SU-DHL-6 (cell line): ENCODE measurements around the gene TANC1.

Source experiments
- H2AFZ ChIP-seq: fragments of 200-600 bp; sonication (generic); 2 replicates; pipeline ENCODE4 v1.6.1; 2014; ENCODE audit warnings: low read depth, mild to moderate bottlenecking, moderate library complexity, mixed read lengths, antibody characterized with exemption, low read length; ENCODE audit not compliant: severe bottlenecking
- H3F3A ChIP-seq: fragments of 200-600 bp; shearing (Covaris generic); 2 replicates; pipeline ENCODE4 v1.6.0; 2016; ENCODE audit warnings: antibody characterized with exemption, mild to moderate bottlenecking; ENCODE audit not compliant: insufficient read depth
- H3K27ac ChIP-seq: fragments of 200-600 bp; sonication (generic); 2 replicates; pipeline ENCODE4 v1.5.1; 2016; ENCODE audit warnings: low read depth, mild to moderate bottlenecking, low read length, moderate library complexity, mixed read lengths
- H3K27me3 ChIP-seq: fragments of 200-600 bp; sonication (generic), shearing (Covaris generic); 2 replicates; pipeline ENCODE4 v1.6.0; 2014; ENCODE audit warnings: mild to moderate bottlenecking, low read length
- H3K36me3 ChIP-seq: fragments of 200-600 bp; sonication (generic); 2 replicates; pipeline ENCODE4 v1.6.1; 2014; ENCODE audit warnings: mild to moderate bottlenecking, low read length, mixed read lengths
- H3K4me2 ChIP-seq: fragments of 300-600, 200-600 bp; shearing (Covaris generic), sonication (generic); 2 replicates; pipeline ENCODE4 v1.6.0; 2014; ENCODE audit warnings: low read length, low read depth, mild to moderate bottlenecking; ENCODE audit not compliant: poor library complexity, severe bottlenecking
- H3K4me3 ChIP-seq: fragments of 200-600 bp; sonication (generic); 2 replicates; pipeline ENCODE4 v1.5.1; 2014; ENCODE audit warnings: antibody characterized with exemption, low read length, mild to moderate bottlenecking, mixed read lengths; ENCODE audit not compliant: insufficient read depth, poor library complexity, severe bottlenecking
- H3K79me2 ChIP-seq: fragments of 200-600 bp; sonication (generic); 2 replicates; pipeline ENCODE4 v1.6.1; 2014; ENCODE audit warnings: mild to moderate bottlenecking, low read length, moderate library complexity; ENCODE audit not compliant: insufficient read depth
- H3K9ac ChIP-seq: fragments of 200-600 bp; sonication (generic); 2 replicates; pipeline ENCODE4 v1.7.0; 2014; ENCODE audit warnings: mild to moderate bottlenecking, low read length
- H3K9me2 ChIP-seq: fragments of 200-600 bp; sonication (generic); replicated peaks from 2 replicates; pipeline ENCODE4 v1.6.1; 2014; ENCODE audit warnings: low read length; ENCODE audit not compliant: insufficient read depth
- H3K9me3 ChIP-seq: fragments of 200-600 bp; sonication (generic); 2 replicates; pipeline ENCODE4 v1.6.1; 2014; ENCODE audit warnings: low read length, mixed read lengths; ENCODE audit not compliant: insufficient read depth
- H4K20me1 ChIP-seq: fragments of 200-600 bp; sonication (generic); 2 replicates; pipeline ENCODE4 v1.6.1; 2014; ENCODE audit warnings: low read depth, mild to moderate bottlenecking, antibody characterized with exemption, low read length, moderate library complexity, mixed read lengths
- EZH2phosphoT487 ChIP-seq: fragments of 200-600 bp; sonication (generic), shearing (Covaris generic); conservative IDR thresholded peaks from 2 replicates; pipeline ENCODE4 v1.6.1; 2018; ENCODE audit warnings: mild to moderate bottlenecking, antibody characterized with exemption, low read length, moderate library complexity, mixed read lengths
- TF ChIP-seq, protein P1 (sequence below): fragments of 200-600 bp; sonication (generic); IDR thresholded peaks from one replicate; pipeline ENCODE4 v1.5.1; 2017; ENCODE audit warnings: antibody characterized with exemption, mild to moderate bottlenecking, low read length, moderate library complexity; ENCODE audit not compliant: insufficient read depth, poor library complexity, severe bottlenecking

TANC1 gene

GRCh38 chr2:159217676-159218075, 249.2 kb downstream of the TANC1 start:
- H3F3A ChIP-seq, result no peaks in the 10 kb centered on the region
- no peaks in the 10 kb centered on the region for H4K20me1 ChIP-seq
- TF ChIP-seq, protein P1, sequence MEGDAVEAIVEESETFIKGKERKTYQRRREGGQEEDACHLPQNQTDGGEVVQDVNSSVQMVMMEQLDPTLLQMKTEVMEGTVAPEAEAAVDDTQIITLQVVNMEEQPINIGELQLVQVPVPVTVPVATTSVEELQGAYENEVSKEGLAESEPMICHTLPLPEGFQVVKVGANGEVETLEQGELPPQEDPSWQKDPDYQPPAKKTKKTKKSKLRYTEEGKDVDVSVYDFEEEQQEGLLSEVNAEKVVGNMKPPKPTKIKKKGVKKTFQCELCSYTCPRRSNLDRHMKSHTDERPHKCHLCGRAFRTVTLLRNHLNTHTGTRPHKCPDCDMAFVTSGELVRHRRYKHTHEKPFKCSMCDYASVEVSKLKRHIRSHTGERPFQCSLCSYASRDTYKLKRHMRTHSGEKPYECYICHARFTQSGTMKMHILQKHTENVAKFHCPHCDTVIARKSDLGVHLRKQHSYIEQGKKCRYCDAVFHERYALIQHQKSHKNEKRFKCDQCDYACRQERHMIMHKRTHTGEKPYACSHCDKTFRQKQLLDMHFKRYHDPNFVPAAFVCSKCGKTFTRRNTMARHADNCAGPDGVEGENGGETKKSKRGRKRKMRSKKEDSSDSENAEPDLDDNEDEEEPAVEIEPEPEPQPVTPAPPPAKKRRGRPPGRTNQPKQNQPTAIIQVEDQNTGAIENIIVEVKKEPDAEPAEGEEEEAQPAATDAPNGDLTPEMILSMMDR, result no peak
- no peak for TF ChIP-seq EZH2phosphoT487
- H3K27me3 ChIP-seq, result no peaks in the 10 kb centered on the region
- no peak overlapping the region for H3K4me3 ChIP-seq
- no peaks in the 10 kb centered on the region for H3K9me2 ChIP-seq
- H3K27ac ChIP-seq, result no peak overlapping the region
- H2AFZ ChIP-seq, result no peak overlapping the region
- H3K4me2 ChIP-seq, result no peak overlapping the region
- H3K9ac ChIP-seq, result no peak overlapping the region
- H3K36me3 ChIP-seq, result no peaks in the 10 kb centered on the region
- H3K9me3 ChIP-seq, result no peaks in the 10 kb centered on the region
- no peaks in the 10 kb centered on the region for H3K79me2 ChIP-seq

GRCh38 chr2:159218389-159218788, 249.9 kb downstream of the TANC1 start:
- Histone ChIP-seq H3F3A (no peaks in the 10 kb centered on the region), H3K36me3 (no peaks in the 10 kb centered on the region), H3K27ac (no peak overlapping the region), H3K9me2 (no peaks in the 10 kb centered on the region), H3K27me3 (no peaks in the 10 kb centered on the region), H3K79me2 (no peaks in the 10 kb centered on the region), H3K4me3 (no peak overlapping the region), H3K9ac (no peak overlapping the region), H3K4me2 (no peak overlapping the region), H2AFZ (no peak overlapping the region), H4K20me1 (no peaks in the 10 kb centered on the region), H3K9me3 (no peaks in the 10 kb centered on the region)
- no peak for TF ChIP-seq EZH2phosphoT487
- TF ChIP-seq, protein P1, result no peak

- no peak overlapping the region for H3K4me3 ChIP-seq
- H3K9ac ChIP-seq, result no peak overlapping the region
- no peaks in the 10 kb centered on the region for H4K20me1 ChIP-seq
- no peaks in the 10 kb centered on the region for H3K9me3 ChIP-seq
- H3K27me3 ChIP-seq, result no peaks in the 10 kb centered on the region
- H3K27ac ChIP-seq, result no peak overlapping the region
- no peak overlapping the region for H2AFZ ChIP-seq
- H3F3A ChIP-seq, result no peaks in the 10 kb centered on the region
- no peak overlapping the region for H3K4me2 ChIP-seq
- TF ChIP-seq, protein P1, result no peak
- no peak for TF ChIP-seq EZH2phosphoT487
- H3K9me2 ChIP-seq, result no peaks in the 10 kb centered on the region
- no peaks in the 10 kb centered on the region for H3K36me3 ChIP-seq
- no peaks in the 10 kb centered on the region for H3K79me2 ChIP-seq
Measured at GRCh38 chr2:159219394-159219998, 251.1 kb downstream of the TANC1 start.
